ENCODE results near the gene PIN1.

The PIN1 gene

GRCh38 chr19:9891609-9892373 lies 56.7 kb downstream of the PIN1 start:
- no peak for DNase-seq (ENCODE audit: low spot score)
